GM18505 (cell line): Measurements from ENCODE around the gene FLNA.

ENCODE experiments used
- ATAC-seq: cut with Tn5 transposase; IDR thresholded peaks from one replicate; pipeline ENCODE4 v1.9.1; 2021; ENCODE audit not compliant: unreplicated experiment
- POLR2A ChIP-seq: IDR thresholded peaks from 4 replicates; pipeline ENCODE4 v1.6.1; 2011; ENCODE audit warnings: borderline replicate concordance; ENCODE audit not compliant: insufficient read depth, insufficient read length; ENCODE audit errors: extremely low read depth

Gene FLNA

GRCh38 chrX:154327038-154327820, 47.2 kb downstream of the FLNA start:
- TF ChIP-seq POLR2A = no peak
- ATAC-seq = no peak

- ATAC-seq = no peak
- no peak for TF ChIP-seq POLR2A
These were observed 48.9 kb downstream of the FLNA start for GRCh38 chrX:154325541-154325940.

GRCh38 chrX:154323537-154323936, 50.9 kb downstream of the FLNA start:
- TF ChIP-seq POLR2A = no peak
- ATAC-seq = no peak

GRCh38 chrX:154322890-154323289, 51.5 kb downstream of the FLNA start:
- ATAC-seq = no peak
- no peak for TF ChIP-seq POLR2A

- no peak for TF ChIP-seq POLR2A
- ATAC-seq = no peak
These were observed 52.8 kb downstream of the FLNA start for GRCh38 chrX:154321594-154321993.

- no peak for TF ChIP-seq POLR2A
- no peak for ATAC-seq
These were observed 53.3 kb downstream of the FLNA start for GRCh38 chrX:154321152-154321551.

- TF ChIP-seq POLR2A = no peak
- ATAC-seq = no peak
These were observed 54.0 kb downstream of the FLNA start for GRCh38 chrX:154320406-154320805.

- ATAC-seq = no peak
- no peak for TF ChIP-seq POLR2A
These were observed 56.9 kb downstream of the FLNA start for GRCh38 chrX:154317391-154317995.

- ATAC-seq = no peak
- TF ChIP-seq POLR2A = no peak
These were observed 59.0 kb downstream of the FLNA start for GRCh38 chrX:154315416-154315815.

GRCh38 chrX:154313147-154313546, 61.3 kb downstream of the FLNA start:
- no peak for ATAC-seq
- TF ChIP-seq POLR2A = no peak

GRCh38 chrX:154312116-154312515, 62.3 kb downstream of the FLNA start:
- no peak for TF ChIP-seq POLR2A
- no peak for ATAC-seq

GRCh38 chrX:154310616-154311536, 63.6 kb downstream of the FLNA start:
- no peak for TF ChIP-seq POLR2A
- ATAC-seq = no peak

GRCh38 chrX:154309041-154309775, 65.2 kb downstream of the FLNA start:
- TF ChIP-seq POLR2A = no peak
- ATAC-seq = no peak

GRCh38 chrX:154308108-154308946, 66.1 kb downstream of the FLNA start:
- no peak for ATAC-seq
- no peak for TF ChIP-seq POLR2A
